ENCODE results near the gene DTX1. TPM values are rescaled to one million over a fixed set of nuclear protein-coding genes. Genes with fewer than 3 reads are reported as not detected.

The DTX1 gene
- total RNA-seq, 1 experiment from 2014 or later, result 3.0 TPM

GRCh38 chr12:113077859-113078255 is 21.3 kb downstream of the DTX1 start:
- Histone ChIP-seq H2BK120ac (ENCODE audit: low read depth, low read length, poor library complexity, severe bottlenecking) (no peak overlapping the region), H3K79me1 (ENCODE audit: insufficient read depth, low read depth, low read length, poor library complexity, severe bottlenecking) (no peaks in the 10 kb centered on the region), H4K8ac (replicated peaks; ENCODE audit: insufficient read length, low read depth, low read length) (no peak overlapping the region), H3K56ac (ENCODE audit: insufficient read length, low read depth, low read length) (no peak overlapping the region), H2BK5ac (ENCODE audit: insufficient read length, low read length) (no peak overlapping the region), H2AK5ac (ENCODE audit: insufficient read length, low read length) (no peak overlapping the region), H3K4ac (ENCODE audit: low read depth, low read length) (no peak overlapping the region), H4K5ac (ENCODE audit: insufficient read length, low read depth, low read length) (no peak overlapping the region), H3K27ac (ENCODE audit: insufficient read length, low read depth, low read length) (no peak overlapping the region), H4K91ac (ENCODE audit: insufficient read length, low read depth, low read length) (no peak overlapping the region), H3K14ac (ENCODE audit: insufficient read depth, low read length) (no peak overlapping the region), H3K79me2 (ENCODE audit: insufficient read depth, low read length) (no peaks in the 10 kb centered on the region), H3K9ac (ENCODE audit: extremely low read depth, insufficient read length, low read length) (no peak overlapping the region), H3K23ac (ENCODE audit: insufficient read length, low read depth, low read length) (no peak overlapping the region), H3K9me3 (ENCODE audit: control insufficient read depth, low read depth, low read length) (no peaks in the 10 kb centered on the region), H3K4me1 (ENCODE audit: insufficient read depth, low read length) (no peaks in the 10 kb centered on the region), H3K27me3 (ENCODE audit: insufficient read depth, low read length) (peaks cover 16% of the 10 kb centered on the region; the same call in 1 of the 2 replicates), H2BK20ac (ENCODE audit: low read depth, low read length, poor library complexity, severe bottlenecking) (no peak overlapping the region), H2AFZ (ENCODE audit: low read length) (no peak overlapping the region), H3T11ph (ENCODE audit: low read length) (no peak overlapping the region), H3K4me2 (ENCODE audit: insufficient read depth, insufficient read length, low read length) (peak overlapping the region; percentile 50), H2BK12ac (ENCODE audit: insufficient read length, low read depth, low read length) (no peak overlapping the region), H4K20me1 (ENCODE audit: control insufficient read depth, insufficient read depth, insufficient read length) (no peaks in the 10 kb centered on the region), H3K18ac (ENCODE audit: insufficient read length, low read depth, low read length) (no peak overlapping the region), H3K23me2 (ENCODE audit: insufficient read length, low read depth, low read length, poor library complexity, severe bottlenecking) (peaks cover 6% of the 10 kb centered on the region), H2BK15ac (ENCODE audit: low read depth, low read length) (no peak overlapping the region)
- Mint-ChIP-seq H3K4me3 (peak overlapping the region; percentile 27 to 59; a peak in 4 of 5 replicates), H3K36me3 (ENCODE audit: insufficient read depth in 1 of 3, low read depth in 3 of 3) (no peaks in the 10 kb centered on the region), H3K9me3 (no peaks in the 10 kb centered on the region), H3K4me1 (peaks cover 3 to 17% of the 10 kb centered on the region in 2 experiments; a peak in 3 of 4 replicates), H3K27me3 (ENCODE audit: low read depth) (peaks cover 83% of the 10 kb centered on the region), H3K27ac (no peak overlapping the region)
- TF ChIP-seq CTCF (conservative IDR thresholded peaks at IDR 0.05), result no peak
- no CpG with 5 or more reads among the region's 48 CpGs for WGBS (ENCODE audit: extremely low coverage, insufficient read length, low lambda C conversion rate)
- no peak for DNase-seq

Measured in H9 (cell line).